Chondrocyte (in vitro differentiated cells): ENCODE measurements around the gene ADGRG1. TPM values are rescaled to one million over a fixed set of nuclear protein-coding genes. Genes with fewer than 3 reads are reported as not detected.

Source experiments
- DNase-seq: peaks from one replicate; pipeline ENCODE4 v3.0.0; 2021; ENCODE audit warnings: mixed read lengths, low spot score
- H3K27ac Mint-ChIP-seq: one replicate; pipeline ENCODE4 v1.8.0; 2021; ENCODE audit warnings: mild to moderate bottlenecking, moderate library complexity, mixed read lengths; ENCODE audit not compliant: unreplicated experiment
- H3K27me3 Mint-ChIP-seq: 2 replicates; pipeline ENCODE4 v1.8.0; 2021; ENCODE audit warnings: low read depth, mixed read lengths
- H3K36me3 Mint-ChIP-seq: 2 replicates; pipeline ENCODE4 v1.8.0; 2021; ENCODE audit warnings: low read depth, mixed read lengths
- H3K4me1 Mint-ChIP-seq: 2 replicates; pipeline ENCODE4 v1.8.0; 2021; ENCODE audit warnings: low read depth, mild to moderate bottlenecking, mixed read lengths
- H3K4me3 Mint-ChIP-seq: one replicate; pipeline ENCODE4 v1.8.0; 2021; ENCODE audit warnings: mild to moderate bottlenecking, moderate library complexity, mixed read lengths; ENCODE audit not compliant: unreplicated experiment
- H3K9me3 Mint-ChIP-seq: 2 replicates; pipeline ENCODE4 v1.8.0; 2021; ENCODE audit warnings: low read depth, mixed read lengths
- total RNA-seq: library from RNA; stranded (reverse); gene quantifications from 3 replicates; pipeline ENCODE4 v1.2.1, GENCODE V29; 2021
- TF ChIP-seq, protein P1 (sequence below): fragments of 200-600 bp; sonication (generic); IDR thresholded peaks from 2 replicates; pipeline ENCODE4 v1.5.0; 2021; ENCODE audit warnings: antibody characterized with exemption, mild to moderate bottlenecking, moderate library complexity

Gene ADGRG1
- total RNA-seq, 1 donor from 2014 or later, result 57.8 TPM

DNA sequence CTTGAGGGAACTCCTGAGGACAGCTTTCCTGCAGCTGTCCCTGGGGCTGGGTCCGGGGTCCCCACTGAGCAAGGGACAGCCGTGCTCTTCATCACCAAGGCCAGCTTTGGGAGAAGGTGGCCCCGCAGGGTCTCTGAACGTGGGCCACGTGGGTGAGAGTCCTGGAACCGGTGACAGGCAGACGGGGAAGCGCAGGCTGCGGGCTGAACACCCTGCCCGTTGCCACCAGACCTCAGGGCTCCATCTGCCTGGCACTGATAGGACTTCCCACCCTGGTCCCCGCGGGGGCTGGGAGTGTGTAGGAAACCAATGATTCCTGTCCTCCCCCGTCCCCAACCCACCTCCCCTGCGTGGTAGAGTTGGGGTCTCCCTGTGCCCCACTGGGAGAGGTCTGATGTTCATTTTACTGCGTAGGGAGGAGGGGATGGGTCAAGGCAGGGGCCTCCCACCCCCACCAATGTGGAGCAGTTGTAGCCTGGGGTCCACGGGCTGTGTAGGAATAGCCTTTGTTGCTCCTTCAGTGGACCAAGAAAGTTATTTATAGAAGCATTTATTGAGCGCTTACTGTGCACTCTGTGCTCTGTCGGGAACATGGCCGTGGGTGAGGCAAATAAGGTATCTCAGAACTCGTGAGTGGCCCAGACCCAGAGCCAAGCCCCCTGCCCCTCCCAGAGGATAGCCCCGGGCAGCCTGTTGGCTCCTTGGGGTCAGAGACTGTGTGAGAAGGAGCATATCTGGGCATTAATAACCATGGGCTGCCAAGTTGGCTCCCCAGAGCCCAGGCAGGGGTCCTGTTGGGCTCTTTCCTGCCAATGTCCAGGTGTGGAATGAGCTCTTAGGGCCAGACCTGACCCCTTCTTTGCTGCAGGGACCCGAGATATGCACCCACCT is 1.3 kb downstream of the ADGRG1 start:
- H3K27me3 Mint-ChIP-seq, result no peaks in the 10 kb centered on the region
- TF ChIP-seq, protein P1, sequence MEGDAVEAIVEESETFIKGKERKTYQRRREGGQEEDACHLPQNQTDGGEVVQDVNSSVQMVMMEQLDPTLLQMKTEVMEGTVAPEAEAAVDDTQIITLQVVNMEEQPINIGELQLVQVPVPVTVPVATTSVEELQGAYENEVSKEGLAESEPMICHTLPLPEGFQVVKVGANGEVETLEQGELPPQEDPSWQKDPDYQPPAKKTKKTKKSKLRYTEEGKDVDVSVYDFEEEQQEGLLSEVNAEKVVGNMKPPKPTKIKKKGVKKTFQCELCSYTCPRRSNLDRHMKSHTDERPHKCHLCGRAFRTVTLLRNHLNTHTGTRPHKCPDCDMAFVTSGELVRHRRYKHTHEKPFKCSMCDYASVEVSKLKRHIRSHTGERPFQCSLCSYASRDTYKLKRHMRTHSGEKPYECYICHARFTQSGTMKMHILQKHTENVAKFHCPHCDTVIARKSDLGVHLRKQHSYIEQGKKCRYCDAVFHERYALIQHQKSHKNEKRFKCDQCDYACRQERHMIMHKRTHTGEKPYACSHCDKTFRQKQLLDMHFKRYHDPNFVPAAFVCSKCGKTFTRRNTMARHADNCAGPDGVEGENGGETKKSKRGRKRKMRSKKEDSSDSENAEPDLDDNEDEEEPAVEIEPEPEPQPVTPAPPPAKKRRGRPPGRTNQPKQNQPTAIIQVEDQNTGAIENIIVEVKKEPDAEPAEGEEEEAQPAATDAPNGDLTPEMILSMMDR, result no peak
- H3K36me3 Mint-ChIP-seq, result no peaks in the 10 kb centered on the region
- no peak for DNase-seq
- H3K9me3 Mint-ChIP-seq, result no peaks in the 10 kb centered on the region
- H3K4me3 Mint-ChIP-seq, result peak overlapping the region; percentile 83
- H3K4me1 Mint-ChIP-seq, result peaks cover 64% of the 10 kb centered on the region
- no peak overlapping the region for H3K27ac Mint-ChIP-seq

DNA sequence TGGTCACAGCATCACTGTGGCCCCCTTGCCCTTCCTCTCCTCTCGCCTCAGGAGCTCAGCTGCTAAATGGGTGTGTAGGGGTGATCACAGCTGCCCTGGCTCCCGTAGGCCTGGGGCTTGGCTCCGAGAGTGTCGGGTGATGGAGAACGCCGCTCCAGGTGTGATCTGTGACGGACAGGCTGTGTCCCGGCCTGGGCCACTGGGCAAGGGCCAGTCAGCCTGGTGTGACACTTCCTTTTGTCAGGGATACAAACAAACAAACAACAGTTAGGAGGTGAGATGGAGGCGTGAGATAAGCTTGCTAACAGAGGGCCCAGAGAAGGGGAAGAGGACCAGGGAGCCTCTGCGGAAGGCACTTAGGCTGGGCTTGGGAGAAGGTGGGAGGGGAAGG is 2.0 kb downstream of the ADGRG1 start:
- peak overlapping the region; percentile 52 for H3K27ac Mint-ChIP-seq
- H3K4me3 Mint-ChIP-seq, result peak overlapping the region; percentile 83
- H3K27me3 Mint-ChIP-seq, result no peaks in the 10 kb centered on the region
- TF ChIP-seq, protein P1, result no peak
- no peak for DNase-seq
- H3K4me1 Mint-ChIP-seq, result peaks cover 59% of the 10 kb centered on the region
- no peaks in the 10 kb centered on the region for H3K36me3 Mint-ChIP-seq
- H3K9me3 Mint-ChIP-seq, result no peaks in the 10 kb centered on the region

DNA sequence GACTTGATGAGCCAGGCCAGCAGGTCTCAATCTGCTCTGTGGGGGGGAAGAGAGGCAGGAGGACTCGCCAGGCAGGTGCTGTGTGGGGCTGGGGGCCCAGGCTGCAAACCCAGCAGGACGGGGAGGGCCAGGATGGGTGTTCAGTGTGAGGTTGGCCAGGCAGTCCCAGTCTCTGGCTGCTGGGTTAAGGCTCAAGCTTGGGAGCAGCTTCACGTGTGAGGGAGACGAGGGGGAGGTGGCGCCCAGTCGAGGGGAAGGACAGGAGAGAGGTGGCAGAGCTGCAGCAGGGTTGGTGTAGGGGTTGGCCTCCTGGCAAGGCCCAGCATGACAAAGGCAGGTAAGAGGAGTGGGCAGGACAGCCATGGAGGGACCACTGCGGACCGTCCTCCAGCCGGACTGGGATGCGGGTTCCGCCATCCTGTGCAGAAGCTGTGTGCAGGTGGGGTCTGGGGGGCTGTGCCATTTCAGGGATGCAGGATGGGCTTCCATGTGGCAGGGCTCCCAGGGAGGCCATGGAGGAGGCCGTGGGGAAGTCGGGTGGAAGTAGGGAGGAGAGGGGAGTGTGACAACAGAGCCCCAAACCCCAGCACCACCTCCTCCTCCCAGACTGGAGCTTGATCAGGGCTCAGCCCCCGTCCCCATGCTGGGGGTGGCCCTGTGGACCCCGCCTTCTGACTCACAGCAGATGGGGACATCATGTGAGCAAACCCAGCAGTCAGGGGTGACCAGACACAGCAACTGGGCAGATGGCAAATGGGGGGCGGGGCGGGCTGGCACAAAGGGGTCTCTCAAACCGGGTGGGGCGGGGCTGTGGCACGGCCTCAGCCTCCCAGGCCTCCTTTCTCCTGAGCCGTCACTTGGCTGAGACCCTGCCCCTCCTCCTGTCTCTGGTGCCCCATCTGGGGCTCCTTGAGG is 2.8 kb downstream of the ADGRG1 start:
- Mint-ChIP-seq H3K4me3 (peak overlapping the region; percentile 83), H3K4me1 (peaks cover 55% of the 10 kb centered on the region), H3K9me3 (no peaks in the 10 kb centered on the region), H3K27me3 (no peaks in the 10 kb centered on the region), H3K36me3 (no peaks in the 10 kb centered on the region), H3K27ac (peak overlapping the region; percentile 51)
- no peak for DNase-seq
- TF ChIP-seq, protein P1, result no peak

DNA sequence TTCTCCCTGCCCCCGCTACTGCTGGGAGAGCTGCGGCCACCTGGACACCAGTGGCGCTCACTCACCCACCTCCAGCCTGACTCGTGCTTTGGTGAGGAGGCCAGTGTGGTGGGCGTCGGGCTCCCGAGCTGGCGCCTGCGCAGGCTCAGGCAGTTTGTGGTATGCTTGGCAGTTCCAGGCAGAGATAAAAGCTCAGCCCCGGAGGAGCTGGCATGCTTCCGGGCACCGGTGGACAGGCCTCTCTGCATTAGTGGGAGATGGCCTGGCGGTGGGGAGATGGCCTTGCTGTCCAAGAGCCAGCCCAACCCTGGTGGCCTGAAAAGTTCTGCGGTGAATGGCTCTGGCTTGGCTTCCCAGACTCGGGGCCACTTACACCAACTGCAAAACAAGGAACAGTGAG is 4.1 kb downstream of the ADGRG1 start:
- DNase-seq, result no peak
- no peaks in the 10 kb centered on the region for H3K36me3 Mint-ChIP-seq
- TF ChIP-seq, protein P1, result no peak
- H3K4me3 Mint-ChIP-seq, result no peak overlapping the region
- H3K27ac Mint-ChIP-seq, result no peak overlapping the region
- no peaks in the 10 kb centered on the region for H3K27me3 Mint-ChIP-seq
- peaks cover 57% of the 10 kb centered on the region for H3K4me1 Mint-ChIP-seq
- no peaks in the 10 kb centered on the region for H3K9me3 Mint-ChIP-seq

DNA sequence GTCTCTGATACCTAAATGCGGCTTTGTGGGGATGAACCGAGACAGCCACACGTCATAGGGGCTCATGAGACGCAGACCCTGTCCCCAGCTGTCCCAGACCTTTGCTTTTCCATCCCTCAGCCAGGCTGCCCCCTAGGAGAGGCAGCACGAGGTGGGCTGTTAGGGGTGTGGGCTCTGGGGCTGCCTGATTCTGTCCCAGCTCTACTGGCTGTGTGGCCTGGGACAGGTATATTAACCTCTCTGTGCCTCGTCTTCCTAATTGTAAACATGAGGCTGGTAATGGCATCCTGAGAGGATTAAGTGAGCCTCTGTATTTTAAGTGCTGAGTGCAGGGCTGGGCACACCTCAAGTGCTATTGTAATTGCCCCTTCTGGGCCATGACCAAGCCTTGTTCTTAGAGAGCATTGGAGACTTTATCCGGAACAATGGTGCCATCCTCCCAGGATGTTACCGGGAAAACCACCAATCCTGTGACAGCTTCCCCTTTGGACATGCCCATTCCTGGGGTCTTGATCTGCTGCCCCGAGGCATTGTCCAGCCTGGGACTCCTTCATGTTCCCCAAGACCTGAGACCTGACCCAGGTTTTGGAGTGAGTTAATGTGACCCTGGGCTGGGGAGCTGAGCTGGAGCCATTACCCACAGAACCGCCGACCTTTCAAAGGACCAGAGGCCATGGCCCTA is 5.1 kb downstream of the ADGRG1 start:
- Mint-ChIP-seq H3K4me1 (peaks cover 53% of the 10 kb centered on the region), H3K4me3 (no peak overlapping the region), H3K9me3 (no peaks in the 10 kb centered on the region), H3K27me3 (no peaks in the 10 kb centered on the region), H3K27ac (no peak overlapping the region), H3K36me3 (no peaks in the 10 kb centered on the region)
- TF ChIP-seq, protein P1, result no peak
- no peak for DNase-seq
